ENCODE results near the gene IFT43. TPM values are rescaled to one million over a fixed set of nuclear protein-coding genes. Genes with fewer than 3 reads are reported as not detected.
A peak's percentile ranks its signal among the peaks of the same experiment; 100 is the strongest.

The IFT43 gene
- polyA plus RNA-seq, 4 donors, result 28.5 to 101 (median 55.5) TPM

GRCh38 chr14:76024211-76024907 is 38.8 kb downstream of the IFT43 start:
- FAIRE-seq, result no peak
- H3K27ac ChIP-seq (ENCODE audit: low read depth in 1 of 3, low read length in 2 of 3), result peak overlapping the region in 2 of 3 donors; percentile 41 to 53
- H3K36me3 ChIP-seq (ENCODE audit: control insufficient read depth in 3 of 3, insufficient read depth in 2 of 3, low read depth in 1 of 3, low read length in 3 of 3), result peaks cover 0 to 23% (median 6%) of the 10 kb centered on the region in 3 donors
- H3K9me3 ChIP-seq (ENCODE audit: control insufficient read depth in 2 of 2, insufficient read depth in 1 of 2, low read depth in 1 of 2, low read length in 1 of 2), result peaks cover 0 to 12% of the 10 kb centered on the region in 2 donors
- no peaks in the 10 kb centered on the region for H3K27me3 ChIP-seq (ENCODE audit: control insufficient read depth in 3 of 3, insufficient read depth in 3 of 3, low read length in 3 of 3)
- 81 to 86% (median 81%) methylated on average over 4 of the region's 4 CpGs for WGBS, 3 donors
- peaks cover 0 to 4% (median 0%) of the 10 kb centered on the region in 3 donors for H3K4me1 ChIP-seq (ENCODE audit: control insufficient read depth in 3 of 3, insufficient read depth in 2 of 3, low read depth in 1 of 3, low read length in 2 of 3)
- DNase-seq, result peak in 1 of 2 donors; percentile 31
- H3K4me3 ChIP-seq (ENCODE audit: low read depth in 1 of 3, low read length in 3 of 3), result no peak overlapping the region

GRCh38 chr14:76034566-76034965 is 49.0 kb downstream of the IFT43 start:
- no peak overlapping the region for H3K4me3 ChIP-seq (ENCODE audit: low read depth in 1 of 3, low read length in 3 of 3)
- no peaks in the 10 kb centered on the region for H3K27me3 ChIP-seq (ENCODE audit: control insufficient read depth in 3 of 3, insufficient read depth in 3 of 3, low read length in 3 of 3)
- H3K9me3 ChIP-seq (ENCODE audit: control insufficient read depth in 2 of 2, insufficient read depth in 1 of 2, low read depth in 1 of 2, low read length in 1 of 2), result no peaks in the 10 kb centered on the region
- no peaks in the 10 kb centered on the region for H3K4me1 ChIP-seq (ENCODE audit: control insufficient read depth in 3 of 3, insufficient read depth in 2 of 3, low read depth in 1 of 3, low read length in 2 of 3)
- no peak overlapping the region for H3K27ac ChIP-seq (ENCODE audit: low read depth in 1 of 3, low read length in 2 of 3)
- FAIRE-seq (no peak), DNase-seq (no peak)
- H3K36me3 ChIP-seq (ENCODE audit: control insufficient read depth in 3 of 3, insufficient read depth in 2 of 3, low read depth in 1 of 3, low read length in 3 of 3), result peaks cover 2 to 19% (median 2%) of the 10 kb centered on the region in 3 donors
- WGBS, 3 donors, result 95 to 98% (median 98%) methylated on average over 3 of the region's 3 CpGs

GRCh38 chr14:76040704-76041103 is 55.1 kb downstream of the IFT43 start:
- Histone ChIP-seq H3K9me3 (ENCODE audit: control insufficient read depth in 2 of 2, insufficient read depth in 1 of 2, low read depth in 1 of 2, low read length in 1 of 2) (no peaks in the 10 kb centered on the region), H3K36me3 (ENCODE audit: control insufficient read depth in 3 of 3, insufficient read depth in 2 of 3, low read depth in 1 of 3, low read length in 3 of 3) (peaks cover 0 to 32% (median 0%) of the 10 kb centered on the region in 3 donors), H3K4me3 (ENCODE audit: low read depth in 1 of 3, low read length in 3 of 3) (no peak overlapping the region), H3K27me3 (ENCODE audit: control insufficient read depth in 3 of 3, insufficient read depth in 3 of 3, low read length in 3 of 3) (no peaks in the 10 kb centered on the region), H3K4me1 (ENCODE audit: control insufficient read depth in 3 of 3, insufficient read depth in 2 of 3, low read depth in 1 of 3, low read length in 2 of 3) (no peaks in the 10 kb centered on the region), H3K27ac (ENCODE audit: low read depth in 1 of 3, low read length in 2 of 3) (no peak overlapping the region)
- no peak for DNase-seq
- WGBS, 3 donors, result 85 to 92% (median 86%) methylated on average over 3 of the region's 3 CpGs
- FAIRE-seq, result no peak

- DNase-seq, result no peak
- WGBS, 3 donors, result 73 to 74% (median 73%) methylated on average over 3 of the region's 3 CpGs
Measured at GRCh38 chr14:76045773-76046172, 60.2 kb downstream of the IFT43 start.

DNA sequence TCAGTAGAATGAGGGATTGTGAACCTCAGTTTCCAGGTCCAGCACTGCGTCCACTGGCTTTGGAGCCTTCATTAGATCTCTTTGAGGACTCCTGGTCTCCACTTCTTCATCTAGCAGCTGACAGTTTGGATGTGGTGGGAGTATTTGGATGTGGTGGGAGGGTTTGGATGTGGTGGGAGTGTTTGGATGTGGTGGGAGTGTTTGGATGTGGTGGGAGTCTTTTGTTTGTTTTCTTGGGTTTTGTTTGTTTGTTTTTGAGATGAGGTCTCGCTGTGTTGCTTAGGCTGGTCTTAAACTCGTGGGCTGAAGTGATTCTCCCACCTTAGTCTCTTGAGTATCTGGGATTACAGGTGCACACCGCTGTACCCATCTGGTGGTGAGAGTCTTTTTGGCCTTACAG is 64.7 kb downstream of the IFT43 start:
- no peaks in the 10 kb centered on the region for H3K27me3 ChIP-seq (ENCODE audit: control insufficient read depth in 3 of 3, insufficient read depth in 3 of 3, low read length in 3 of 3)
- DNase-seq (no peak), FAIRE-seq (no peak)
- peaks cover 0 to 10% (median 0%) of the 10 kb centered on the region in 3 donors for H3K36me3 ChIP-seq (ENCODE audit: control insufficient read depth in 3 of 3, insufficient read depth in 2 of 3, low read depth in 1 of 3, low read length in 3 of 3)
- no peaks in the 10 kb centered on the region for H3K4me1 ChIP-seq (ENCODE audit: control insufficient read depth in 3 of 3, insufficient read depth in 2 of 3, low read depth in 1 of 3, low read length in 2 of 3)
- WGBS, 3 donors, result 80 to 86% (median 84%) methylated on average over 4 of the region's 4 CpGs
- no peaks in the 10 kb centered on the region for H3K9me3 ChIP-seq (ENCODE audit: control insufficient read depth in 2 of 2, insufficient read depth in 1 of 2, low read depth in 1 of 2, low read length in 1 of 2)
- H3K4me3 ChIP-seq (ENCODE audit: low read depth in 1 of 3, low read length in 3 of 3), result no peak overlapping the region
- no peak overlapping the region for H3K27ac ChIP-seq (ENCODE audit: low read depth in 1 of 3, low read length in 2 of 3)

More at GRCh38 chr14:76045773-76046172, 60.2 kb downstream of the IFT43 start:
- Histone ChIP-seq H3K4me1 (ENCODE audit: control insufficient read depth in 3 of 3, insufficient read depth in 2 of 3, low read depth in 1 of 3, low read length in 2 of 3) (no peaks in the 10 kb centered on the region), H3K27ac (ENCODE audit: low read depth in 1 of 3, low read length in 2 of 3) (no peak overlapping the region), H3K9me3 (ENCODE audit: control insufficient read depth in 2 of 2, insufficient read depth in 1 of 2, low read depth in 1 of 2, low read length in 1 of 2) (no peaks in the 10 kb centered on the region), H3K36me3 (ENCODE audit: control insufficient read depth in 3 of 3, insufficient read depth in 2 of 3, low read depth in 1 of 3, low read length in 3 of 3) (peaks cover 0 to 29% (median 0%) of the 10 kb centered on the region in 3 donors), H3K27me3 (ENCODE audit: control insufficient read depth in 3 of 3, insufficient read depth in 3 of 3, low read length in 3 of 3) (no peaks in the 10 kb centered on the region), H3K4me3 (ENCODE audit: low read depth in 1 of 3, low read length in 3 of 3) (no peak overlapping the region)
- FAIRE-seq, result no peak

DNA sequence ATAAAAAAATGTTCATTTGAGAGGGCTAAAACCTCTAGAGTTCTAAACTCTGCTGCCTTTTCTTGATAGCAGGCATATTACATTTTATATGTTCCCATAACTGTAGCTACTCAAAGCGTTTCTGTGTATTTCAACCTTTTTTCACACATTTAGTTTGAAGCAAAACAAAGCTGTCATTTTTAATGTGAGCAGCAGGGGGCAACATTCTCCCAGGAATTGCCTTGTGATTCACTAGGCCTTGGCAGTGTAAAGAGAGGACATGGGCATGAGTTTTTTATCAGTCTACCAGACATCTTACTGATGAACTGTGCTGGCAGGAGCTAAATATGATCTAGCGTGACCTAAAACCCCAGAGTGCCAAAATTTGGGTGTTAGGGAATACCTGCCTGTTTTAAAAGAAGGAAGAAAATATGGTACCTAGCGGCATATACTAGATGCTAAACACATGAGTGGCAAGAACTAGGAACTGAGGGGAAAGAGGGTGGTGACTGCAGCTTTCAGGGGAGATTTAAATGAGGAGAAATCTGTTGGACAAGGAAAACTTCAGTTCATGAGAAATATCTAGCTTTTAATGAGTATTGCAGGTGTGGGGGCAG is 65.3 kb downstream of the IFT43 start:
- WGBS, 3 donors, result 51 to 54% (median 52%) methylated on average over 3 of the region's 3 CpGs
- Histone ChIP-seq H3K4me1 (ENCODE audit: control insufficient read depth in 3 of 3, insufficient read depth in 2 of 3, low read depth in 1 of 3, low read length in 2 of 3) (no peaks in the 10 kb centered on the region), H3K27me3 (ENCODE audit: control insufficient read depth in 3 of 3, insufficient read depth in 3 of 3, low read length in 3 of 3) (no peaks in the 10 kb centered on the region), H3K4me3 (ENCODE audit: low read depth in 1 of 3, low read length in 3 of 3) (no peak overlapping the region), H3K27ac (ENCODE audit: low read depth in 1 of 3, low read length in 2 of 3) (no peak overlapping the region), H3K36me3 (ENCODE audit: control insufficient read depth in 3 of 3, insufficient read depth in 2 of 3, low read depth in 1 of 3, low read length in 3 of 3) (peaks cover 0 to 7% (median 0%) of the 10 kb centered on the region in 3 donors), H3K9me3 (ENCODE audit: control insufficient read depth in 2 of 2, insufficient read depth in 1 of 2, low read depth in 1 of 2, low read length in 1 of 2) (no peaks in the 10 kb centered on the region)
- no peak for FAIRE-seq
- DNase-seq, result peak; percentile 57 to 68

GRCh38 chr14:76051717-76052465 is 66.3 kb downstream of the IFT43 start:
- no peak for FAIRE-seq
- Histone ChIP-seq H3K4me1 (ENCODE audit: control insufficient read depth in 3 of 3, insufficient read depth in 2 of 3, low read depth in 1 of 3, low read length in 2 of 3) (no peaks in the 10 kb centered on the region), H3K4me3 (ENCODE audit: low read depth in 1 of 3, low read length in 3 of 3) (no peak overlapping the region), H3K36me3 (ENCODE audit: control insufficient read depth in 3 of 3, insufficient read depth in 2 of 3, low read depth in 1 of 3, low read length in 3 of 3) (peaks cover 0 to 7% (median 0%) of the 10 kb centered on the region in 3 donors), H3K9me3 (ENCODE audit: control insufficient read depth in 2 of 2, insufficient read depth in 1 of 2, low read depth in 1 of 2, low read length in 1 of 2) (no peaks in the 10 kb centered on the region), H3K27ac (ENCODE audit: low read depth in 1 of 3, low read length in 2 of 3) (no peak overlapping the region), H3K27me3 (ENCODE audit: control insufficient read depth in 3 of 3, insufficient read depth in 3 of 3, low read length in 3 of 3) (no peaks in the 10 kb centered on the region)
- WGBS, 3 donors, result 87 to 91% (median 91%) methylated on average over 12 of the region's 12 CpGs
- no peak for DNase-seq

DNA sequence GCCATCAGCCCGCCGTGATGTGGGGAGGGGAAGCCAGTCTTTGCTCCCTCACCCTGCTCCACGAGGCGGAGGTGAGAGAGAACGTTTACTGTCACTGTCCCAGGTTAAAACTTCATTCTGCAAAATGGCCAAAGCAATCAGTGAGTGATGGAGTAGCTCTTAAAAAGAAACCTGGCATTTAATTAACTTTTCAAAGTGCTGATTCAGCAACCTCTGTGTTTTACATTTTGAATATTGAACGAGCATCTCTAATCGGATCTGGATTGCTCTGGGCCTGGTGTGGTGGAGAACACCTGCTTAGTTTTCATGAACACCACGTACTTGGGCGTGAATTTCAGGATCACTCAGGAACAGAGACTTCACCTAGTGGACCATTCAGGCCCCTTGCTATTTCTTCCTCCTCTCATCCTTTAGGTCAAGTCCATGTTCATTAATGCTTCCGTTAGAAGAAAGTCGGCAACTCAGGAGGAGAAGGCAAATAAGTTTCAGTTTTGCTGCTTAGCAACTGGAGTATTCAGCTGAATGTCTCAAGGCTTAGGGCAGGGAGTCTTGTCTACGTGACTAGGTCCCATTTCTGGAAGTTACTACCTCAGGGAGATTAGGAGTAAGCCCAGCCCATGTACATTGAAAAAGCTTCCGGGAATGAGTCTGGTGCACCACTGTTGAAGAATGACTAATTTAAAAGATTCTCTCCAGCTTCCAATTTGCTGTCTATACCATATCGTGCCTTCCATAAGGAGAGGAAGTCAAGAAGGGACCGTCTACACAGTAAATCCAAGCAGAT is 68.2 kb downstream of the IFT43 start:
- no peak for DNase-seq
- WGBS, 3 donors, result 85 to 87% (median 87%) methylated on average over 15 of the region's 15 CpGs

More for the DNA sequence above, 68.2 kb downstream of the IFT43 start:
- peaks cover 0 to 8% (median 0%) of the 10 kb centered on the region in 3 donors for H3K36me3 ChIP-seq (ENCODE audit: control insufficient read depth in 3 of 3, insufficient read depth in 2 of 3, low read depth in 1 of 3, low read length in 3 of 3)
- no peak overlapping the region for H3K27ac ChIP-seq (ENCODE audit: low read depth in 1 of 3, low read length in 2 of 3)
- H3K4me3 ChIP-seq (ENCODE audit: low read depth in 1 of 3, low read length in 3 of 3), result no peak overlapping the region
- H3K9me3 ChIP-seq (ENCODE audit: control insufficient read depth in 2 of 2, insufficient read depth in 1 of 2, low read depth in 1 of 2, low read length in 1 of 2), result no peaks in the 10 kb centered on the region
- H3K4me1 ChIP-seq (ENCODE audit: control insufficient read depth in 3 of 3, insufficient read depth in 2 of 3, low read depth in 1 of 3, low read length in 2 of 3), result no peaks in the 10 kb centered on the region
- FAIRE-seq, result no peak
- no peaks in the 10 kb centered on the region for H3K27me3 ChIP-seq (ENCODE audit: control insufficient read depth in 3 of 3, insufficient read depth in 3 of 3, low read length in 3 of 3)
